ENCODE measurements around the gene ENAH. TPM values are rescaled to one million over a fixed set of nuclear protein-coding genes. Genes with fewer than 3 reads are reported as not detected.

Gene ENAH
- total and polyA plus RNA-seq, 2 donors (not counting 1 experiment from before 2014, with no cell fraction given): 85.0 to 210 TPM

DNA sequence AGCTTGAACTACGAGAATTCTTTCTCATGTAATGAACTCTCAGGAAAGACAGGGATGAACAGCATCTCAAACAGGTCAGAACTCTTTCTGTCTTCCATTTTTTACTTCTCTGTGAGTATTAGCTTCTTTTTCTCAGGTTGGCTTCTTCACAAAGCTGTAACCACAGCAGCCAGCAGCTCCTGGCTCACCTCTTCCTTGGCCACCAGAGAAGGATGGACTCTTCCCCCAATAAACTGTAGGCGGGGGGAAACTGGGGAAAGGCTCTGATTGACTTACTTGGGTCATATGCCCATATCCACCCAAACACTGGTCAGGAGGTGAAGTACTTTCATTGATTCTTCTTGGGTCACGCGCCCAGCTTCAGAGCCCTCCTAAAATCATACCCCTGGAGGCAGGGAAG is 14.4 kb upstream of the ENAH start:
- Histone ChIP-seq H3K9me3 (ENCODE audit: control insufficient read depth, insufficient read depth, low read depth, low read length) (no peaks in the 10 kb centered on the region), H3K27ac (ENCODE audit: insufficient read depth, low read length) (no peak overlapping the region), H3K79me2 (ENCODE audit: control insufficient read depth, insufficient read depth, low read length) (no peaks in the 10 kb centered on the region), H3K36me3 (ENCODE audit: control insufficient read depth, insufficient read depth, low read length) (no peaks in the 10 kb centered on the region), H3K27me3 (ENCODE audit: control insufficient read depth, insufficient read depth, low read length) (no peaks in the 10 kb centered on the region), H4K20me1 (ENCODE audit: control insufficient read depth, extremely low read depth, insufficient read depth, low read length) (no peaks in the 10 kb centered on the region), H2AFZ (ENCODE audit: low read length) (no peak overlapping the region), H3K9ac (ENCODE audit: insufficient read depth, low read length) (no peak overlapping the region), H3K4me3 (replicated peaks in 1 of 4; ENCODE audit: control extremely low read depth in 1 of 4, insufficient read depth in 1 of 4, low read depth in 3 of 4, low read length in 4 of 4) (no peak overlapping the region), H3K4me1 (ENCODE audit: control insufficient read depth, extremely low read depth, insufficient read depth, low read length) (no peaks in the 10 kb centered on the region), H3K4me2 (ENCODE audit: extremely low read depth, insufficient read depth, low read length) (no peak overlapping the region)
- TF ChIP-seq CTCF (conservative IDR thresholded peaks at IDR 0.05 in 1 of 2, IDR thresholded peaks at IDR 0.05 in 1 of 2; ENCODE audit: low read depth in 1 of 2, low read length in 2 of 2) (no peak), EZH2 (IDR thresholded peaks at IDR 0.05; ENCODE audit: low read length, missing control alignments) (no peak)
- no peak for DNase-seq (ENCODE audit: low read depth in 2 of 2)

- Histone ChIP-seq H3K4me2 (ENCODE audit: extremely low read depth, insufficient read depth, low read length) (no peak overlapping the region), H3K4me3 (replicated peaks in 1 of 4; ENCODE audit: control extremely low read depth in 1 of 4, insufficient read depth in 1 of 4, low read depth in 3 of 4, low read length in 4 of 4) (no peak overlapping the region), H3K27me3 (ENCODE audit: control insufficient read depth, insufficient read depth, low read length) (no peaks in the 10 kb centered on the region), H3K4me1 (ENCODE audit: control insufficient read depth, extremely low read depth, insufficient read depth, low read length) (no peaks in the 10 kb centered on the region), H2AFZ (ENCODE audit: low read length) (no peak overlapping the region), H4K20me1 (ENCODE audit: control insufficient read depth, extremely low read depth, insufficient read depth, low read length) (no peaks in the 10 kb centered on the region), H3K27ac (ENCODE audit: insufficient read depth, low read length) (no peak overlapping the region), H3K36me3 (ENCODE audit: control insufficient read depth, insufficient read depth, low read length) (no peaks in the 10 kb centered on the region), H3K79me2 (ENCODE audit: control insufficient read depth, insufficient read depth, low read length) (no peaks in the 10 kb centered on the region), H3K9me3 (ENCODE audit: control insufficient read depth, insufficient read depth, low read depth, low read length) (no peaks in the 10 kb centered on the region), H3K9ac (ENCODE audit: insufficient read depth, low read length) (no peak overlapping the region)
- no peak for TF ChIP-seq EZH2 (IDR thresholded peaks at IDR 0.05; ENCODE audit: low read length, missing control alignments)
- no peak for TF ChIP-seq CTCF (conservative IDR thresholded peaks at IDR 0.05 in 1 of 2, IDR thresholded peaks at IDR 0.05 in 1 of 2; ENCODE audit: low read depth in 1 of 2, low read length in 2 of 2)
- DNase-seq (ENCODE audit: low read depth in 2 of 2): no peak
These were observed 13.6 kb upstream of the ENAH start for GRCh38 chr1:225666495-225666894.

DNA sequence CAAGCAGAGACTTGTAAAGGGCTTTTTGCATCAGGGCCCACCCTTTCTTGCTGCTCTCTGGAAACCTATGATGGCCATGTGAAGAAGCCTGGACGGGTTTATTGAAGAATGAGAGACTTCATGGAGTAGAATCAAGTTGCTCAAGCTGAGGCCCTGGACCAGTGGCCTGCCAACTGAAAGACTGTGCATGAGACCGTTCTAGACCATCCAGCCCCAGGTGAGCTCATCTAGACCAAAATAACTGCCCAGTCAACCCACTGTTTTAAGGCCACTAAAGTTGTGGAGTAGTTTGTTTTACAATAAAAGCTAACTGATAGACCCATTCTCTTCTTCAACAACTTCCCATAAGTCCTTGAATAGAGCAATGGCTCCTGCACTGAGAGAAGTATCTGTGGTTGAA is 11.8 kb upstream of the ENAH start:
- no peaks in the 10 kb centered on the region for H3K4me1 ChIP-seq (ENCODE audit: control insufficient read depth, extremely low read depth, insufficient read depth, low read length)
- no peaks in the 10 kb centered on the region for H3K27me3 ChIP-seq (ENCODE audit: control insufficient read depth, insufficient read depth, low read length)
- H3K9me3 ChIP-seq (ENCODE audit: control insufficient read depth, insufficient read depth, low read depth, low read length): no peaks in the 10 kb centered on the region
- H3K27ac ChIP-seq (ENCODE audit: insufficient read depth, low read length): no peak overlapping the region
- H2AFZ ChIP-seq (ENCODE audit: low read length): no peak overlapping the region
- H3K79me2 ChIP-seq (ENCODE audit: control insufficient read depth, insufficient read depth, low read length): no peaks in the 10 kb centered on the region
- no peak overlapping the region for H3K9ac ChIP-seq (ENCODE audit: insufficient read depth, low read length)
- H3K4me3 ChIP-seq (replicated peaks in 1 of 4; ENCODE audit: control extremely low read depth in 1 of 4, insufficient read depth in 1 of 4, low read depth in 3 of 4, low read length in 4 of 4): no peak overlapping the region
- no peak for DNase-seq (ENCODE audit: low read depth in 2 of 2)
- TF ChIP-seq EZH2 (IDR thresholded peaks at IDR 0.05; ENCODE audit: low read length, missing control alignments): no peak
- TF ChIP-seq CTCF (conservative IDR thresholded peaks at IDR 0.05 in 1 of 2, IDR thresholded peaks at IDR 0.05 in 1 of 2; ENCODE audit: low read depth in 1 of 2, low read length in 2 of 2): no peak
- no peak overlapping the region for H3K4me2 ChIP-seq (ENCODE audit: extremely low read depth, insufficient read depth, low read length)
- no peaks in the 10 kb centered on the region for H4K20me1 ChIP-seq (ENCODE audit: control insufficient read depth, extremely low read depth, insufficient read depth, low read length)
- no peaks in the 10 kb centered on the region for H3K36me3 ChIP-seq (ENCODE audit: control insufficient read depth, insufficient read depth, low read length)

All from fibroblast of lung (primary cell).